Measurements from ENCODE around the gene UGGT2.

Gene UGGT2

DNA sequence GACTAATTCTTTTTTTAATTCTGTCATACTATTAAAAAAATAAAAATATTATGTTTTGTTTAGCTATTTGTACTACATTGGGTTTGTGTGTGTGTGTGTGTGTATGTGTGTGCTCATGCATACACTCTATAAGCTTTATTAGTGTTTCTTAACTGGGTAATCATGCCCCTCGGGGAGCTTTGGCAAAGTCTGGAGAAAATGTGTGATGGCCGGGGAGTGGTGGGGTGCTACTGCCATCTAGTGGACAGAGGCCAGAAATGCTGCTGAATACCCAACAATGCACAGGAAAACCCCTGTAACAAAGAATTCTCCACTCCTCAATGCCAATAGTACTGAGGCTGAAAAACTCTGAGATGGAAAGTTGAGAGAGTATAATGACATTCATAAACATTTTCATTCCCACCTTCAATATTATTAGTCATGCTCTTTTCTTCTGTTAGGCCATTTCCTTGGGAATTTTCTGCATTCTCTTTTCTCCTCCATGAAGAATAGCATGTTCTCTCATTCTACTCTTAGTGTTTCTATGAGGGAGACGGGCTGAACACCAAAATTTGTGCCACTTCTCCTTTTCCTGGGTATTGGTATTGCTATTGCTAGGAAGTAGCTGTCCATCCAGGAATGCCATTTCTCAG is 219.0 kb downstream of the UGGT2 start:
- H3K4me3 ChIP-seq (ENCODE audit: low read depth, low read length): no peak overlapping the region
- DNase-seq (ENCODE audit: low read depth): peak; percentile 69
- TF ChIP-seq, protein P1, sequence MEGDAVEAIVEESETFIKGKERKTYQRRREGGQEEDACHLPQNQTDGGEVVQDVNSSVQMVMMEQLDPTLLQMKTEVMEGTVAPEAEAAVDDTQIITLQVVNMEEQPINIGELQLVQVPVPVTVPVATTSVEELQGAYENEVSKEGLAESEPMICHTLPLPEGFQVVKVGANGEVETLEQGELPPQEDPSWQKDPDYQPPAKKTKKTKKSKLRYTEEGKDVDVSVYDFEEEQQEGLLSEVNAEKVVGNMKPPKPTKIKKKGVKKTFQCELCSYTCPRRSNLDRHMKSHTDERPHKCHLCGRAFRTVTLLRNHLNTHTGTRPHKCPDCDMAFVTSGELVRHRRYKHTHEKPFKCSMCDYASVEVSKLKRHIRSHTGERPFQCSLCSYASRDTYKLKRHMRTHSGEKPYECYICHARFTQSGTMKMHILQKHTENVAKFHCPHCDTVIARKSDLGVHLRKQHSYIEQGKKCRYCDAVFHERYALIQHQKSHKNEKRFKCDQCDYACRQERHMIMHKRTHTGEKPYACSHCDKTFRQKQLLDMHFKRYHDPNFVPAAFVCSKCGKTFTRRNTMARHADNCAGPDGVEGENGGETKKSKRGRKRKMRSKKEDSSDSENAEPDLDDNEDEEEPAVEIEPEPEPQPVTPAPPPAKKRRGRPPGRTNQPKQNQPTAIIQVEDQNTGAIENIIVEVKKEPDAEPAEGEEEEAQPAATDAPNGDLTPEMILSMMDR (IDR thresholded peaks at IDR 0.05; ENCODE audit: insufficient read depth, low read depth, low read length, missing control alignments): peak; percentile 86

DNA sequence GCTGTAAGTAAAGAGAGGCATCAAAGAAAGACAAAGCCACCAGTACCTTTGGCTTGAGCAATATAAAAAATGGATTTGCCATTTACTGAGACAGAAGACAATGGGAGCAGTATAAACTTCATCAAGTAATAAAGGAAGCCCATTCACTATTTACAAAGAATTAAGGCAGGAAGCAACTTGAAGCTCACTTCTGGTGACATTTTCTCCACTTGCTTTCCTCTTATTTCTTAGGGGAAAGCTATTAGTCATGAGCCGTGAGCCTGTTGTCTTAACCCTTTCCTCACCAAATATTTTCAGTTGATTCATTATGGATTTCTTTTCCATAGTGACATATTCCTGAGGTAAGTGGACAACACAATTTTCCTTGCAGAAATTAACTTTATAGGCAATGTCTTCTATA is 219.5 kb downstream of the UGGT2 start:
- H3K4me3 ChIP-seq (ENCODE audit: low read depth, low read length): no peak overlapping the region
- TF ChIP-seq, protein P1 (IDR thresholded peaks at IDR 0.05; ENCODE audit: insufficient read depth, low read depth, low read length, missing control alignments): no peak
- no peak for DNase-seq (ENCODE audit: low read depth)

DNA sequence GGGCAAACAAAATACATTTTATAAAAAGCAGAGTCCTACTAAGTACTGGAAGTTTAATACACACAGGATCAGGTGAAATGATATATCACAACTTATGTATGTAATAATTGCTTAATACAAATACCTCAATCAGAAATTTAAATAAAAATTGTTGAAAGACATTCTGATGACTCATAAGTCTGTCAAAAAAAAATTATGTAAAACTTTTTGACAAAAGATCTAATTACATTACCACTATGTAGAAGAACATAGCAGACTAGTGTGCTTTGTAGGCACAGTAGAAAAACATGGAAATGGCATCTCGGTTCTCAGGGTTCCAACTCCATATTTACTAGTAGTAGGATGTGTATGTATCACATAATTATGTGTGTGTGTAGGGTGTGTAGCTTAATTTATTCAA is 220.1 kb downstream of the UGGT2 start:
- TF ChIP-seq, protein P1 (IDR thresholded peaks at IDR 0.05; ENCODE audit: insufficient read depth, low read depth, low read length, missing control alignments): no peak
- H3K4me3 ChIP-seq (ENCODE audit: low read depth, low read length): no peak overlapping the region
- no peak for DNase-seq (ENCODE audit: low read depth)

DNA sequence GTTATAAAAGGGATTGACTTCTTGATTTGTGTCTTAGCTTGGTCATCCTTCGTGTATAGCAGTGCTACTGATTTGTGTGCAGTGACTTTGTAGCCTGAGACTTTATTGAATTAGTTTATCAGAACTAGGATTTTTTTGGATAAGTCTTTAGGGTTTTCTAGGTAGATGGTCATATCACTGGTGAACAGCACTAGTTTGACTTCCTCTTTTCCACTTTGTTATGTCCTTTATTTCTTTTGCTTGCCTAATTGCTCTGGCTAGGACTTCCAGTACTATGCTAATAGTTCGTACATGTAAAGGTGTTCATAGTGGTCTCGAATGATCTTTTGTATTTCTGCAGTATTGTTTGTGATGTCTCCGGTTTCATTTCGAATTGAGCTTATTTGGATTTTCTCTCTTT is 230.9 kb downstream of the UGGT2 start:
- TF ChIP-seq, protein P1 (IDR thresholded peaks at IDR 0.05; ENCODE audit: insufficient read depth, low read depth, low read length, missing control alignments): no peak
- DNase-seq (ENCODE audit: low read depth): no peak
- no peak overlapping the region for H3K4me3 ChIP-seq (ENCODE audit: low read depth, low read length)

DNA sequence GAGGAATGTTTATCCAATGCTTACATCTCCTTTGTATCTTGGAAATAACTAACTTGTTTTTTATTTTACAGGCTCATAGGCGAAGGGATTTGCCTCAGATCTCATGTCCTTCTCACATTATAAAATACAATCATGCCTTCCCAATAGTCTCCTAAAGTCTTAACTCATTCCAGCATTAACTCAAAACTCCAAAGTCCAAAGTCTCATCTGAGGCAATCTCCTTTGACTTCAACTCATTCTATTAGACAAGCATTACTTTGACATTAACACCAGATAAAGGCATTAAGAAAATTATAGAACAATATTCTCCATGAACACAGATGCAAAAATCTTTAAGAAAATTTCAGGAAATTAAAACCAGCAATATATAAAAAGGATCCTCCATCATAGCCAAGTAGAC is 238.7 kb downstream of the UGGT2 start:
- TF ChIP-seq, protein P1 (IDR thresholded peaks at IDR 0.05; ENCODE audit: insufficient read depth, low read depth, low read length, missing control alignments): no peak
- no peak overlapping the region for H3K4me3 ChIP-seq (ENCODE audit: low read depth, low read length)
- no peak for DNase-seq (ENCODE audit: low read depth)

DNA sequence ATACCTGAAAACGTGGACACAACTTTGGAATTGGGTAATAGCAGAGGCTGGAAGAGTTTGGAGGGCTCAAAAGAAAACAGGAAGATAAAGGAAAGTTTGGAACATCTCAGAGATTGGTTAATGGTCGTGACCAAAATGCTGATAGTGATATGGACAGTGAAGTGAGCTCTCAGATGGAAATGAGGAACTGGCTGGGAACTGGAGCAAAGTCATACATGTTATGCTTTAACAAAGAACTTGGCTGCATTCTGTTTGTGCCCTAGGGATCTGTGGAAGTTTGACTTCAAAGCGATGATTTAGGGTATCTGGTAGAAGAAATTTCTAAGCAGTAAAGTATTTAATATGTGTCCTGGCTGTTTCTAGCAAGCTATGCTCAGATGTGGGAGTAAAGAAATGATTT is 240.1 kb downstream of the UGGT2 start:
- H3K4me3 ChIP-seq (ENCODE audit: low read depth, low read length): no peak overlapping the region
- no peak for DNase-seq (ENCODE audit: low read depth)
- TF ChIP-seq, protein P1 (IDR thresholded peaks at IDR 0.05; ENCODE audit: insufficient read depth, low read depth, low read length, missing control alignments): no peak

DNA sequence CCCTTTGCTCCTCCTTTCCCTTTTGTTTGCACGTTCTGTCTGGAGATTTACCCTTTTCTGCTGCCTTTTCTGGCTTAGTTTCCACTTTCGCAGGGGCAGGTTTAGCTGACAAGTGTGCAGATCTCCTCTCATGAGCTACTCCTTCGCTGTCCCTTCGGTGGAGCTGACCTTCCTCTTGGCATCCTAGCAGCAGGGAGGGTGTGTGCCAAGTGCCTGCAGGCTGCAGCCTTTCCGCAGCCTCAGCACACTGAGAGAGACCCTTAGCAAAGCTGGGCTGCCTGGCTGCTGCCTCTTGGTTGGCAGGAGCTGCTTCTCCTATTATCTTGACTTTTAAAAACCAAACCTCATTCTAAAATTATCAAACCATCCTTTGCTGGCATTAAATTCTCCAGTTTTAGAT is 243.8 kb downstream of the UGGT2 start:
- DNase-seq (ENCODE audit: low read depth): no peak
- TF ChIP-seq, protein P1 (IDR thresholded peaks at IDR 0.05; ENCODE audit: insufficient read depth, low read depth, low read length, missing control alignments): no peak
- H3K4me3 ChIP-seq (ENCODE audit: low read depth, low read length): no peak overlapping the region

Measured in GM12865 (cell line).